Uterus (tissue), 4 donors: Measurements from ENCODE around the gene PPM1M. TPM values are rescaled to one million over a fixed set of nuclear protein-coding genes. Genes with fewer than 3 reads are reported as not detected.

ENCODE experiments used
- DNase-seq, 2 donors: peaks; one replicate each; pipeline ENCODE4 v3.0.0-alpha.2; 2019 to 2020
- H3K27ac ChIP-seq, 2 donors: fragments of 200-600 bp; sonication (generic); 1 replicate in 1 of 2; 2 replicates in 1 of 2; pipeline ENCODE4 v1.5.1; 2016 to 2018
- H3K27me3 ChIP-seq, 2 donors: fragments of 200-600 bp; sonication (generic); one replicate each; pipeline ENCODE4 v1.5.1; 2018 to 2019; ENCODE audit warnings: control low read depth in 1 of 2
- H3K36me3 ChIP-seq, 2 donors: fragments of 200-600 bp; sonication (generic); one replicate each; pipeline ENCODE4 v1.5.1; 2019; ENCODE audit warnings: control low read depth in 1 of 2
- H3K4me1 ChIP-seq, 2 donors: fragments of 200-600 bp; sonication (generic); one replicate each; pipeline ENCODE4 v1.5.1; 2018 to 2019; ENCODE audit warnings: control low read depth in 1 of 2
- H3K4me3 ChIP-seq, 2 donors: fragments of 200-600 bp; sonication (generic); 1 replicate in 1 of 2; 2 replicates in 1 of 2; pipeline ENCODE4 v1.5.1; 2018 to 2019; ENCODE audit warnings: mild to moderate bottlenecking in 1 of 2
- H3K9me3 ChIP-seq, 2 donors: fragments of 200-600 bp; sonication (generic); one replicate each; pipeline ENCODE4 v1.5.1; 2019; ENCODE audit warnings: control low read depth in 1 of 2
- POLR2A ChIP-seq, 2 donors: fragments of 450-650 bp; IDR thresholded peaks; one replicate each; pipeline ENCODE4 v1.6.1; 2016; ENCODE audit warnings: antibody characterized with exemption in 2 of 2, mild to moderate bottlenecking in 1 of 2, moderate library complexity in 1 of 2
- intact Hi-C: fragments of 100-400 bp; cut with DNase I; formaldehyde crosslinking; loops from one replicate; pipeline ENCODE4 v1.15.1; 2023; ENCODE audit warnings: low total_unique reads
- total RNA-seq, 4 donors: library from RNA; depleted of rRNA in 3 of 4; stranded (reverse); fragments of >200 nt in 3 of 4; gene quantifications; one replicate each; pipeline versions ENCODE4 v1.1.0 to v1.2.4, GENCODE V29; 2014 to 2023
- TF ChIP-seq, protein P1 (sequence below), 4 experiments: fragments of 200-600 bp in 2 of 4; fragments of 450-650 bp in 2 of 4; sonication (generic) in 2 of 4; IDR thresholded peaks; one replicate each; pipeline ENCODE4 v1.5.1; 2016 to 2019; ENCODE audit warnings: antibody characterized with exemption in 4 of 4, mild to moderate bottlenecking in 2 of 4, moderate library complexity in 1 of 4
- donor health status: DM: yes; HTN: yes; CAD: no.

Gene PPM1M
- total RNA-seq, 4 donors from 2014 or later: 23.9 to 32.3 (median 31.5) TPM

GRCh38 chr3:52197842-52198625 lies 47.5 kb upstream of the PPM1M start, which contains the start of gene ALAS1:
Gene ALAS1 (plus strand): TSS chr3:52198160. CDS start chr3:52199242, 1,082 bp downstream.
- H3K4me1 ChIP-seq: peaks cover 0 to 5% of the 10 kb centered on the region in 2 donors
- H3K27ac ChIP-seq: peak within 1 kb of the TSS; percentile 79 to 84
- TF ChIP-seq POLR2A (IDR thresholded peaks at IDR 0.05): peak; percentile 72 to 89
- TF ChIP-seq, protein P1, sequence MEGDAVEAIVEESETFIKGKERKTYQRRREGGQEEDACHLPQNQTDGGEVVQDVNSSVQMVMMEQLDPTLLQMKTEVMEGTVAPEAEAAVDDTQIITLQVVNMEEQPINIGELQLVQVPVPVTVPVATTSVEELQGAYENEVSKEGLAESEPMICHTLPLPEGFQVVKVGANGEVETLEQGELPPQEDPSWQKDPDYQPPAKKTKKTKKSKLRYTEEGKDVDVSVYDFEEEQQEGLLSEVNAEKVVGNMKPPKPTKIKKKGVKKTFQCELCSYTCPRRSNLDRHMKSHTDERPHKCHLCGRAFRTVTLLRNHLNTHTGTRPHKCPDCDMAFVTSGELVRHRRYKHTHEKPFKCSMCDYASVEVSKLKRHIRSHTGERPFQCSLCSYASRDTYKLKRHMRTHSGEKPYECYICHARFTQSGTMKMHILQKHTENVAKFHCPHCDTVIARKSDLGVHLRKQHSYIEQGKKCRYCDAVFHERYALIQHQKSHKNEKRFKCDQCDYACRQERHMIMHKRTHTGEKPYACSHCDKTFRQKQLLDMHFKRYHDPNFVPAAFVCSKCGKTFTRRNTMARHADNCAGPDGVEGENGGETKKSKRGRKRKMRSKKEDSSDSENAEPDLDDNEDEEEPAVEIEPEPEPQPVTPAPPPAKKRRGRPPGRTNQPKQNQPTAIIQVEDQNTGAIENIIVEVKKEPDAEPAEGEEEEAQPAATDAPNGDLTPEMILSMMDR (IDR thresholded peaks at IDR 0.05): peak in 2 of 4 experiments; percentile 13 to 48
- peak within 1 kb of the TSS; percentile 83 to 97 for H3K4me3 ChIP-seq
- no peaks in the 10 kb centered on the region for H3K27me3 ChIP-seq
- H3K9me3 ChIP-seq: no peaks in the 10 kb centered on the region
- peak; percentile 91 to 94 for DNase-seq
- intact Hi-C loops: no loop called here
- no peaks in the 10 kb centered on the region for H3K36me3 ChIP-seq

DNA sequence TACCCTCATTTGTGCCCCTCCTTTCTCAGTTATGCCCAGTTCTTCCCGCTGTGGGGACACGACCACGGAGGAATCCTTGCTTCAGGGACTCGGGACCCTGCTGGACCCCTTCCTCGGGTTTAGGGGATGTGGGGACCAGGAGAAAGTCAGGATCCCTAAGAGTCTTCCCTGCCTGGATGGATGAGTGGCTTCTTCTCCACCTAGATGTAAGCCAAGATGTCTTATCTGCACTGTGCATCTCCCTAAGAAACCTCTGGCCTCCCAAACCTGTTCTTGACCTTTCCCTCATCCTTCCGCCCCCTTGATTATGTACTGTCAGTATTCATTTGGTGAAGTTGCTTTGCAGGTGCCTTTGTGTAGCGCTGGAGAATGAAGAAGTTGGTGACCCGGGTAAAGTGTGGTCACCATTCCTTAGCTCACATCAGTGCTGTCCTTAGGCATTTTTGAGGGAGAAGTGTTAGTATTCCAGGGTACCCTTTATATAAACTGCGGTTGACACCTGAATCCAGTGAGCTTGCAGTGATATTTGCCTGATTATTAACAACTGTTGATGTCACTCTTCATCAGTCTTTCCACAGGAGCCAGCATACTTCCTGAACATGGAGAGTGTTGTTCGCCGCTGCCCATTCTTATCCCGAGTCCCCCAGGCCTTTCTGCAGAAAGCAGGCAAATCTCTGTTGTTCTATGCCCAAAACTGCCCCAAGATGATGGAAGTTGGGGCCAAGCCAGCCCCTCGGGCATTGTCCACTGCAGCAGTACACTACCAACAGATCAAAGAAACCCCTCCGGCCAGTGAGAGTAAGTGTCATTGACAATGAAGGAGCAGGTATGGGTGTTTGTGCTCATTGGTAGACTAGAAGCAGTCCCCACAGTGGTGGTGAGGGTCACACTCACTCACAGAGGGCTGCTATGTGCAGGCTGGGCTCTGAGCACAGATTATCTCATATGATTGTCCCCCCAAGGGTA lies 46.6 kb upstream of the PPM1M start:
- Histone ChIP-seq H3K4me3 (peak overlapping the region; percentile 83 to 97), H3K27ac (peak overlapping the region; percentile 79 to 84), H3K4me1 (peaks cover 0 to 5% of the 10 kb centered on the region in 2 donors), H3K27me3 (no peaks in the 10 kb centered on the region), H3K9me3 (no peaks in the 10 kb centered on the region), H3K36me3 (no peaks in the 10 kb centered on the region)
- intact Hi-C loops: no loop called here
- TF ChIP-seq, protein P1 (IDR thresholded peaks at IDR 0.05): no peak
- TF ChIP-seq POLR2A (IDR thresholded peaks at IDR 0.05): no peak
- DNase-seq: no peak

DNA sequence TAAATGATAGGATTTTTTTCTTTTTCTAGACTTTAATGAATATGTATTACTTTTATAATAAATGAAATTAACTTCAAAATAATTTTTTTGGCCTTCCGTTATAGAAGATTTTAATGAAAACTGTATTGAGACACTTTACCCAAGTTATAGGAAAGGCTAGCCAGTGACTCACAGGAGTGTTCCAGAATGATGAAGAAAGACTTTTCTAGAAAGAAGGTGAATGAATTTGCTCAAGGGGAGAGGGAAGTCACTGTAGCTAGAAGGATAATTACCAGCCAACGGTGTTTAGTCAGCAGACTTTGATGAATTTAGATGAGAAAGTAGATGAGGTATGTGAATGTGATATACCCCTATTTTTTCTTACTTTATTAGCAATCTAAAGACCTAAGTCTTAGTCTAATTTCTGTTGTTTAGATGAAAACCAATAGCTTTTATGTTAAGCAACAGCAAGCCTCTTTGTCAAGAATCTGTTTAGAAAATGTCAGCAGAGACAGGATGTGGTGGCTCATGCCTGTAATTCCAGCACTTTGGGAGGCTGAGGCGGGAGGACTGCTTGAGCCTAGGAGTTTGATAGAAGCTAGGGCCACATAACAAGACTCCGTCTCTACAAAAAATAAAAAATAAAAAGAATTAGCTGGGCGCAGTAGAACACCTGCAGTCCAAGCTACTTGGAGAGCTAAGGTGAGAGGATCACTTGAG lies 44.4 kb upstream of the PPM1M start:
- H3K4me3 ChIP-seq: no peak overlapping the region
- no peaks in the 10 kb centered on the region for H3K27me3 ChIP-seq
- intact Hi-C loops: no loop called here
- no peak for DNase-seq
- no peaks in the 10 kb centered on the region for H3K9me3 ChIP-seq
- no peak for TF ChIP-seq POLR2A (IDR thresholded peaks at IDR 0.05)
- TF ChIP-seq, protein P1 (IDR thresholded peaks at IDR 0.05): no peak
- H3K36me3 ChIP-seq: no peaks in the 10 kb centered on the region
- H3K4me1 ChIP-seq: peaks cover 0 to 5% of the 10 kb centered on the region in 2 donors
- H3K27ac ChIP-seq: no peak overlapping the region

GRCh38 chr3:52202384-52203077 lies 43.0 kb upstream of the PPM1M start:
- intact Hi-C loops: no loop called here
- H3K9me3 ChIP-seq: no peaks in the 10 kb centered on the region
- no peaks in the 10 kb centered on the region for H3K36me3 ChIP-seq
- peaks cover 0 to 5% of the 10 kb centered on the region in 2 donors for H3K4me1 ChIP-seq
- no peaks in the 10 kb centered on the region for H3K27me3 ChIP-seq
- no peak overlapping the region for H3K27ac ChIP-seq
- DNase-seq: no peak
- TF ChIP-seq, protein P1 (IDR thresholded peaks at IDR 0.05): no peak
- TF ChIP-seq POLR2A (IDR thresholded peaks at IDR 0.05): no peak
- H3K4me3 ChIP-seq: no peak overlapping the region
